ENCODE data around the gene METTL2A.
"Not testable (repeated sequence)": the region's sequence is repeated elsewhere in the genome, so short reads cannot be mapped to it uniquely, and the experiment has no call there.

METTL2A gene

DNA sequence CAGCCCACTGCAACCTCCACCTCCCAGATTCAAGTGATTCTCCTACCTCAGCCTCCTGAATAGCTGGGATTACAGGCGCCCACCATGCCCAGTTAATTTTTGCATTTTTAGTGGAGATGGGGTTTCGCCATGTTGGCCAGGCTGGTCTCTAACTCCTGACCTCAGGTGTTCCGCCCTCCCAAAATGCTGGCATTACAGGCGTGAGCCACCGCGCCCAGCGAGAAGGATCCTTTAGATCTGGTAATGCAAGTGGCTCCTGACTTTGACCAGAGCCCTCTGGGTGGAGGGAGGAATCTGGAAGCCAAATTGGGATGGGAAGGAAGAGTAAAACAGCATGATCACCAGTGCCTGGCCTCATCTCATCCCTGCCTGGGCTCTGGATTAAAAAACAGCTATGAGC is 41.6 kb downstream of the METTL2A start:
- DNase-seq (ENCODE audit: low read depth, low spot score); H3K4me3 ChIP-seq (ENCODE audit: low read length): not testable (repeated sequence)

DNA sequence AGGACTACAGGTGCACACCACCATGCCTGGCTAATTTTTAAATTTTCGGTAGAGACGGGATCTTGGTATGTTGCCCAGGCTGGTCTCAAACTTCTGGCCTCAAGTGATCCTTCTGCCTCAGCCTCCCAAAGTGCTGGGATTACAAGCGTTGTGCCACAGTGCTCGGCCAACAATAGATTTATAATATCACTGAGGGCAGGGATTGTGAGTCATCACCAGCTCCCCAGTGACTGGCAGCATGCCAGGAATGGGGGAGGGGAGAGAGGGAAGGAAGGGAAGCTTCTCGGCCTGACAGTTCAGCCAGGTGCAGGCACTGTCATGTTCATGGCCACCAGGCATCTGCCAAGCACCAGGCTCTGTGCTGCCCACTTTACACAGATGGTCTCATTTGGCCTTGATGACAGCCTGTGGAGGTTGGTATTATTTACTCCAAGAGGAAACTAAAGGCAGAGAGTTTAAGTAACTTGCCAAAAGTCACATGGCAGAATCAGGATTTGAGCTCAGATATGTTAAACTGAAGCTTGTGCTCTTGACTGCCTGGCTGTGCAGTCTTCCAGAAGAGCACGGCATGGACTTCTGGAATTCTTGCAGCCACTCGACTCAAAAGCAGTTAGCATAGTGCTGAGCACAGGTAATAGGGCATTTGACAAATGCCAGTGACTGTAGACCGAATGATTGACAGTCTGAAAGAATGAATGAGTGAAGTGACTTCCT is 47.1 kb downstream of the METTL2A start:
- H3K4me3 ChIP-seq (ENCODE audit: low read length), result not testable (repeated sequence)
- peak; percentile 76 for DNase-seq (ENCODE audit: low read depth, low spot score)

DNA sequence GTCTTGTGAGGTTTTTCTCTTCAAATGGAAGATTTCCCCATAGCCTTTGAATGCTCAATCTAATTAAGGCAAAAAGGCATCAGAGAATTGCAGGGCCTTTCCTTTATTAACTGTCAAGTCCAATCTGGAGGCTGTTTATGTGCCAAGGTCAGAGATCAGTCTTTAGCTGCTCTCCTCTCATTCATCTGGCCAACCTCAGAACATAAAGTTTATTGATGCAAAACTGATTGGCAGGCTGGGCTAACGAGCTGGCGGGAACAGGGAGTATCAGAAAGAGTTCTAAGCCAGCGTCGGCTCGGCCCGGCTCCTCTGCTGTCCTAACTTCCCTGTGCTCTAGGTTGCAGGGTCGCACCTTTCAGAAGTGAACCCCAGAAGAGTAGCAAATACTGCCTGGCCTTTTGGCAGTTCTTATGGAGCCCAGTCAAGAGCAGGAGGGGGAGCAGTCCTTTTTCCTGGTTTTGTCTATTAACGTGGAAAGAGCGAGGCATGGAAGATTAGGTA is 47.7 kb downstream of the METTL2A start:
- DNase-seq (ENCODE audit: low read depth, low spot score); H3K4me3 ChIP-seq (ENCODE audit: low read length): not testable (repeated sequence)

DNA sequence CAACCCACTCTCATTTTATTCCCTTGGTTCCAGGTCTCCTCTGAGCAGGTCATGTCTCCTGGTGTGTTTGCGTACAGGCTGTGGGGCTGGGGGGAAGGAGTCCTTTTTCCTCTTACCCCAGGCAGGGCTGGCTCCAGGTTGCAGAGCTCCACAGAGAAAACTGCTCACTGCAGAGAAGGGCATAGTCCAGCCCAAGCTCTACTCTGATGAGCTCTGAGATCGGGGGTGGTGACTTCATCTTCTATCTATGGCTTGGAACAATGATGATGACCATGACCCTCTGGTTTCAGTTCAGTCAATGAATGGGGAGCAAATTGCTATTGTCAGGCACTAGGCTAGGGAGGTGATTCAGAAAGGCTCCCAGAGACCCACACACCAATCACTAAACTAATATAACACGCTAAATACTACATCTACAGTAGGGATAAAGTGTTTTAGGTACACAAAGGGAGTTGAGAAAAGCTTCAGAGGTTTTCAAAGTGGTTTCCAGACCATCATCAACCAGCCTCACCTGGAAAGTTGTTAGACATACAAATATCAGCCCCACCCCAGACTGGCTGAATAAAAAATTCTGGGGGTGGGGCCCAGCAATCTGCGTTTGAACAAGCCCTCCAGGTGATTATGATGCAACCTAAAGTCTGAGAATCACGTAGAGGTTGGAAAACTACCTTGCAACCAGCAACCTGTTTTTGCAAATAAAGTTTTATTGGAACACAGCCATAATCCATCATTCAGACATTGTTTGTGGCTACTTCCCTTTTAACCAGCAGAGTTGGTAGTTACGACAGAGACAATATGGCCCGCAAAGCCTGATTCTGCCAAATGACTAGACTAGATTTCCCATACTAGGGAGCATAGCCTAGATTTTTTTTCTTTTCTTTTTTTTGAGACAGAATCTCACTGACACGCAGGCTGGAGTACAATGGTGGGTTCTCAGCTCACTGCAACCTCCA is 49.6 kb downstream of the METTL2A start:
- not testable (repeated sequence) for H3K4me3 ChIP-seq (ENCODE audit: low read length); DNase-seq (ENCODE audit: low read depth, low spot score)

DNA sequence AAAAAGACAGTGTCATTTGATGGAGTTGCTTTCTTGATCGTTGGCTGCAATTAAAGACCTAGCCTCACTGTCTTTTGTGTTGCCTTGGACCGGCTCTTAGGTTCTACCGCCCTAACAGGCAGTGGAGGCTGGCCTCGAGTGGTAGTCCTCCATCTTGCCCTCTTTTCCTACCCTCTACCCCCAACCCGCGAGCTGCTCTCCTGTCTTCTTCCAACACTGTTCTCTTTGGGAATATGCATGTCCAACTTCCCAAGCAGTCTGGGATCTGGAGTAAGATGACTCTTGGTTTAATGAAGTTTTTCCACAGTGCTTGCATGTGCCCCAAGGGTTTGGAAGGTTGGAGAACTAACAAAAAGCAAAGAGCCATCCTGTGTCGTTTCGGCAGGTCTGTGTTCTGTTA is 53.4 kb downstream of the METTL2A start:
- H3K4me3 ChIP-seq (ENCODE audit: low read length); DNase-seq (ENCODE audit: low read depth, low spot score): not testable (repeated sequence)

DNA sequence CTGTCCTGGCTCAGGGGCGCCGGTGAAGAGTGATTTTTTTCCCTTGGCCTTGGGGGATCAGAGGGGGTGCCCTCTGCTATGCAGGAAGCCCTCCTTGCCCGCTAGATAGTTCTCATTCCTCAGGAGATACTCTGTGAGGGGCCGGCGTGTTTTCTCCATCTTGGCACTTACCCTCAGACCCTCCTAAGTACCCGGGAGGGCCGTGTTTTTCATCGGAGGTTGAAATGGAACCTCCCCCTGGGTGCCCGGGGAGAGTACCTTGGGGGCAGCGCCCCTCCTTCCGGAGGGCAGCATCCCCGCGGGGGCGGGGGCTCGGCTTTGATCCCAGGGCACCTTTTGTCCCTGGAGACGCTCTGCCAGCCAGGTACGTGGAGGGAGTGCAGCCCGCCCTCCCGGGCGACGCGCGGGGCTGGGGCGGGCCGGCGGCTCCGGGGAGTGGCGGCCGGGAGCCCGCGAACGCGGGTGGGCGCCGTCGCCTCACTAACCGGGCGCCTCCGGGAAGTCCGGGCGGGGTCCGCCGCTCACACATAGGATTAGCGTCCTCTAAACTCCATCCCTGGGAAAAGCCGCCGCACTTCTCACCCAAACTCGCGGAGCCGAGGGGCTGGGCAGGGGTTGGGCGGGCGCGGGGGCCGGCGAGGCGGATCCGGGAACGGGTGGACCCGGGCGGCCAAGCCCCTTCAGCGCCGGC is 54.2 kb downstream of the METTL2A start:
- DNase-seq (ENCODE audit: low read depth, low spot score), result not testable (repeated sequence)
- H3K4me3 ChIP-seq (ENCODE audit: low read length), result peak overlapping the region; percentile 53

DNA sequence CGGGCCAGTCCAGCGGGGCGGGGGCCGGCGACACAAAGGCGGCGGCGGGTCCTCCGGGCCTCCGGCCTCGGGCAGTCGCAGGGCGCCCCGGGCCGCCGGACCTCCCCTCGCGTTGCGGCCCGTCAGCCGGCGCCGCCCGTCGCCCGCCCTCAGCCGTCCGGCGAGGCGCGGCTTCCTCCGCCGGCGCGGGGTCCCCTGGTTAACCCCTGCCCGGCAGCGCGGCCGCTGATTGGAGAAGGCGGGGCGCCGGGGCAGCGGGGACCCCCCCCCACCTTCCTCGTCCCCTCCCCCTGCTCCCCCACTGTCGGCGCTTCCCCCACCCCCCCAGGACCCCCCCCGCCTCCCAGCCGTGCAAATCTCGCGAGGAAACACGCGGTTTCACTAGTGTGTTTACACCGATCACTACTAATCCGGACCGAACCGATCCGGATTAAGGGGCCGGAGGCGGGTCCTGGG is 54.8 kb downstream of the METTL2A start, which contains the start of gene TLK2:
TLK2 (plus strand) TSS at position 402 of the 456 bp plus-strand sequence. CDS start 2,301 bp downstream, outside the sequence.
- DNase-seq (ENCODE audit: low read depth, low spot score), result peak; percentile 67
- peak within 1 kb of the TSS; percentile 70 for H3K4me3 ChIP-seq (ENCODE audit: low read length)

DNA sequence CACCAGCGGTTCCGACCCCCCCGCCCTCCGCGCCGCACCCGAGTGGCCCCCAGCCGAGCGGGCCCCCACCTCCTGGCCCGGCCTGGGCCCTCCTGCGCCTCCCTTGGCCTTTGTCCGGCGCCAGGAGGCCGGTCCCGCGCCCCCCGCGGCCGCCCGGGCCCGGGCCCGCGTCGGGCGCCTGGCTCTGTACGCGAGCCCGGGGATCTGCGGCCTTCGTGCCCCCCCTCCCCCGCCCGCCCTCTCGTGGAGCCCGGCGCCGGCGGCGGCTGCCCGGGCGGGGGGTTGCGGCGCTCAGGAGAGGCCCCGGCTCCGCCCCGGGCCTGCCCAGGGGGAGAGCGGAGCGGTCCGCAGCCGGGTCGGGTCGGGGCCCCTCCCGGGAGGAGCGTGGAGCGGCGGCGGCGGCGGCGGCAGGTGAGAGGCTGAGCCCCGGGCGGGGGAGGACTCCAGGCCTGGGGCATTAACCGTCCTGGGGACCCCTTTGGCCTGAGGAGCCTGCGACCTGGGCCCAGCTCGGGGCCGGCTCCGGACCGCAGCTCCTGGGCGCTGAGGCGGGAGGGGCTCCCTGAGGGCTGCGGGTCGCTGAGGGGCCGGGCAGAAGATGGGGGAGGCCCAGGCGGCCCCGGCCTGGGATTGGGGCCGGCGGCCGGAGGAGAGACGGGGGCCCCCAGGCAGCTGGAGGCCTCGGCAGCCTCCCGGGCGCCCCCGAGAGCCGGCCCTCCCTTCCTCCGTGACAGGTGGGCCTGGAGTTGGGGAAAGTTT is 55.4 kb downstream of the METTL2A start:
- DNase-seq (ENCODE audit: low read depth, low spot score), result not testable (repeated sequence)
- peak overlapping the region; percentile 70 for H3K4me3 ChIP-seq (ENCODE audit: low read length)

DNA sequence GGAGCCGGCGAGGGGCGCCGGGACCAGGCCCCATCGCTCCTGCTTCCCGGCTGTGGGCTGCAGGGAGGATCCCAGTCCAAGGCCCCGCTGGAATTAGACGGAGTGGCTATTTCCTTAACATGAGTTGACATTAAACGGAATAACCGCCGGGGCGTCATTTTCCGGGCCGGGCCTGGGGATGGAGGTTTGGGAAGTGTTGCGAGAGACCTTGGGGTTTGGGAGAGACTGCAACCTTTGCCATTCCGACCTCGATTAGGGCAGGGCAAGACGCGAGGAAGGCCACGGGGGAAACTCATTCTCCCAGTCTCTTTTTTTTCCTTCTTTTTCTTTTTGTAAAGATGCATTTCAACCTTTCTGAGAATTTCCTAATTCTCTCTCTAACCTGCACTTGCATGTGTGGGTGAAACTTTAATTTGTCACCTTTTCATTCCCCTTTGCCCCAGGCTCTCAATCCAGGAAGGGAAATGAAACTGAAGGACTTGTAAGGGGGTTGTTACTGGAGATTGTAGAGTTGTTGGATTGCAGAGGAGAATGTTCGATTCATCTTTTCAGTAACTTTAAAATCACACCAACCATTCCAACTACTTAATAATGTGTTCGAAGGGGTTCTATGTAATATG is 56.1 kb downstream of the METTL2A start:
- H3K4me3 ChIP-seq (ENCODE audit: low read length), result peak overlapping the region; percentile 70
- not testable (repeated sequence) for DNase-seq (ENCODE audit: low read depth, low spot score)

DNA sequence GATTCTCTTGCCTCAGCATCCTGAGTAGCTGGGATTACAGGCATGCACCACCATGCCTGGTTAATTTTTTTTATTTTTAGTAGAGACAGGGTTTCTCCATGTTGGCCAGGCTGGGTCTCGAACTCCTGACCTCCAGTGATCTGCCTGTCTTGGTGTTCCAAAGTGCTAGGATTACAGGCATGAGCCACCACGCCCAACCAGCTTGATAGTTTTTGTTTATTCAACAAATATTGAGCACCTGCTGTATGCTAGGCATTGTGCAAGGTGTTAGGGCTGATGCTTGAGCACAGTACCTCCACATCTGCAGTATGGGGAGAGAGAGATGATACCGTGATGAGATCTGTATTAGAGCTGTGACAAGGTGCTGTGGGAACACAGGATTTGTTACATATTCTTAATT is 58.9 kb downstream of the METTL2A start:
- not testable (repeated sequence) for DNase-seq (ENCODE audit: low read depth, low spot score); H3K4me3 ChIP-seq (ENCODE audit: low read length)

DNA sequence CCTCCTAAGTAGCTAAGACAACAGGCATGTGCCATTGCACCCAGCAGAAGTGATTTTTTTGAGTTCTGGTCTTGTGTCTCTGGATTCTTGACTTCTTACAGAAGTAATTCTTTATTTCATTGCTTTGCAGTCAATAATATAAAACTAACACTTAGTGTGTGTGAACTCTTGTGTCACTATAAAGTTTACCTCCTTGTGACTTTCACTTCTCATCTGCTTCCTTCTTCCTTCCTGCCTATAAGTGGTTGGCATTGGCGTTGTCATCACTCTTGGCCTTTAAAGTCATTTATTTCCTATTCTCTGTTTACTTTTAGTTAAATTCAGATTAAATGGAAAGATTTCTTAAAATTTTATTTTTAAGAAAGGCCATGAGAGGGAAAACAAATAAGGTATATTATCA is 67.3 kb downstream of the METTL2A start:
- H3K4me3 ChIP-seq (ENCODE audit: low read length); DNase-seq (ENCODE audit: low read depth, low spot score): not testable (repeated sequence)

DNA sequence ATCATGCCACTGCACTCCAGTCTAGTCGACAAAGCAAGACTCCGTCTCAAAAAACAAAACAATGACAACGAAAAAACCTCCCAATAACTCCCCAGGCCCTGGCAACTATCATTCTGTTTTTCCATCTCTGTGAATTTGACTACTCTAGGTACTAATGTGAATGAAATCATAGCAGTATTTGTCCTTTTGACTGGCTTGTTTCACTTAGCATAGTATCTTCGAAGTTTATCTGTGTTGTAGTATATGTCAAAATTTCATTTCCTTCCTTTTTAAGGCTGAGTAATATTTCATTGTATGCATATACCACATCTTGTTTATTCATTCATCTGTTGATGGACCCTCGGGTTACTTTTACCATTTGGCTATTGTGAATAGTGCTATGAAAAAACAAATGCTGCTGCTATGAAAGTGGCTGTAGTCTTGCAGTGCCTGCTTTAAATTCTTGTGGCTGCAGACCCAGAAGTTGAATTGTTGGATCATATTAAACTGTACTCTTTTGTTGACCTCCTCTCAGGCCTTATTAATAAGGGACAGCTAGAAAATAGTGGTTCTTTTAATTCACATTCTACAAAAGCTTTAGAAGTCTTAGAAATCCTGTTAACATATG is 69.5 kb downstream of the METTL2A start:
- H3K4me3 ChIP-seq (ENCODE audit: low read length); DNase-seq (ENCODE audit: low read depth, low spot score): not testable (repeated sequence)

DNA sequence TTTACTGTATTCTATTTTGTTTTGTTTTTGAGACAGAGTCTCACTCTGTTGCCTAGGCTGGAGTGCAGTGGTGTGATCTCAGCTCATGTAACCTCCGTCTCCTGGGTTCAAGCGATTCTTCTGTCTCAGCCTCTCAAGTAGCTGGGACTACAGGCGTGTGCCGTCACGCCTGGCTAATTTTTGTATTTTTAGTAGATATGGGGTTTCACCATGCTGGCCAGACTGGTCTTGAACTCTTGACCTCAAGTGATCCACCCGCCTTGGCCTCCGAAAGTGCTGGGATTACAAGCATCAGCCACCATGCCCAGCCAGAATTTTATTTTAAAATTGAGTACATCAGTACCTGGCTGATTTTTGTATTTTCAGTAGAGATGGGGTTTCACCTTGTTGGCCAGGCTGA is 70.4 kb downstream of the METTL2A start:
- not testable (repeated sequence) for DNase-seq (ENCODE audit: low read depth, low spot score); H3K4me3 ChIP-seq (ENCODE audit: low read length)

DNA sequence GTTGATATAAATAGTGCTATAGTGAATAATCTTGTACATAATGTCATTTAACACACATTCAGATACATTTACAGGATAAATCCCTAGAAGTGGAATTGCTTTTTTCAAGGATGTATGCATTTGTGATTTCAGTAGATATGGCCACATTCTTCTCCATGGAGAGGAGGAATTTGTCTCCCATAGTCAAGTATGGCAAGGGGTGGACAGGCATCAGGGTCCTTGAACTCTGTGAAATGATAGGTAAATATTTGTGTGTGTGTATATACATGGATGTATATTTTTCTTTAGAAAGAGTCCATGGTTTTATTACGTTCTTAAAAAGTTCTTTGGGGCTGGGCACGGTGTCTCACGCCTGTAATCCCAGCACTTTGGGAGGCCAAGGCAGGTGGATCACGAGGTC is 72.6 kb downstream of the METTL2A start:
- H3K4me3 ChIP-seq (ENCODE audit: low read length); DNase-seq (ENCODE audit: low read depth, low spot score): not testable (repeated sequence)

DNA sequence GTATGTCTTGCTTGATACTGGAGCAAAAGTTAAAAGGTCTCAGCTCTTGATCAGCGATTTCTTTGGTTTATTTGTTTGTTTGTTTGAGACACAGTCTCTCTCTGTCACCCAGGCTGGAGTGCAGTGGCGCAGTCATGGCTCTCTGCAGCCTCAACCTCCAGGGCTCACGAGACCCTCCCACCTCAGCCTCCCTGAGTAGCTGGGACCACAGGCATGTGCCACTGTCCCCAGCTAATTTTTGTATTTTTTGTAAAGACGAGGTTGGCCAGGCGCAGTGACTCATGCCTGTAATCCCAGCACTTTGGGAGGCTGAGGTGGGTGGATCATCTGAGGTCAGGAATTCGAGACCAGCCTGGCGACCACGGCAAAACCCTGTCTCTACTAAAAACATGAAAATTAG is 75.1 kb downstream of the METTL2A start:
- DNase-seq (ENCODE audit: low read depth, low spot score); H3K4me3 ChIP-seq (ENCODE audit: low read length): not testable (repeated sequence)
